Activated CD4-positive, alpha-beta T cell treated with anti-CD3 and anti-CD28 coated beads, Interleukin-2, amount 50 U/mL, for 48 hours (primary cell): ENCODE measurements around the gene SLC39A11.
"Not testable (repeated sequence)": the region's sequence is repeated elsewhere in the genome, so short reads cannot be mapped to it uniquely, and the experiment has no call there.

Experiments used
- DNase-seq, 2 experiments: peaks; one replicate each; pipeline ENCODE4 v3.0.0-alpha.2; 2020

SLC39A11 gene

GRCh38 chr17:72943826-72944689 is 148.4 kb downstream of the SLC39A11 start:
- no peak for DNase-seq

GRCh38 chr17:72942579-72942978 is 149.9 kb downstream of the SLC39A11 start:
- no peak for DNase-seq

GRCh38 chr17:72940496-72940895 is 152.0 kb downstream of the SLC39A11 start:
- no peak for DNase-seq

GRCh38 chr17:72938482-72938881 is 154.0 kb downstream of the SLC39A11 start:
- DNase-seq: no peak

- DNase-seq: no peak
These were observed 154.8 kb downstream of the SLC39A11 start for GRCh38 chr17:72937707-72938106.

GRCh38 chr17:72937254-72937653 is 155.2 kb downstream of the SLC39A11 start:
- not testable (repeated sequence) for DNase-seq

- DNase-seq: no peak
These were observed 156.5 kb downstream of the SLC39A11 start for GRCh38 chr17:72935984-72936383.

- no peak for DNase-seq
These were observed 157.6 kb downstream of the SLC39A11 start for GRCh38 chr17:72934927-72935326.

- no peak for DNase-seq
These were observed 160.9 kb downstream of the SLC39A11 start for GRCh38 chr17:72931635-72932034.

- DNase-seq: no peak
These were observed 161.3 kb downstream of the SLC39A11 start for GRCh38 chr17:72931163-72931562.

- no peak for DNase-seq
These were observed 162.5 kb downstream of the SLC39A11 start for GRCh38 chr17:72930031-72930430.

- DNase-seq: no peak
These were observed 163.9 kb downstream of the SLC39A11 start for GRCh38 chr17:72928454-72929136.

- DNase-seq: no peak
These were observed 164.7 kb downstream of the SLC39A11 start for GRCh38 chr17:72927760-72928159.

GRCh38 chr17:72927146-72927545 is 165.3 kb downstream of the SLC39A11 start:
- no peak for DNase-seq

- DNase-seq: no peak
These were observed 166.3 kb downstream of the SLC39A11 start for GRCh38 chr17:72926171-72926570.

- no peak for DNase-seq
These were observed 168.3 kb downstream of the SLC39A11 start for GRCh38 chr17:72924196-72924595.

GRCh38 chr17:72922219-72922618 is 170.3 kb downstream of the SLC39A11 start:
- DNase-seq: no peak

- DNase-seq: no peak
These were observed 171.0 kb downstream of the SLC39A11 start for GRCh38 chr17:72921347-72922054.

GRCh38 chr17:72920513-72920912 is 172.0 kb downstream of the SLC39A11 start:
- DNase-seq: no peak

- no peak for DNase-seq
These were observed 175.5 kb downstream of the SLC39A11 start for GRCh38 chr17:72916991-72917390.

GRCh38 chr17:72915625-72916081 is 176.8 kb downstream of the SLC39A11 start:
- no peak for DNase-seq

- no peak for DNase-seq
These were observed 179.3 kb downstream of the SLC39A11 start for GRCh38 chr17:72913142-72913682.

GRCh38 chr17:72906306-72906705 is 186.2 kb downstream of the SLC39A11 start:
- no peak for DNase-seq
